ENCODE data around the gene C1orf198. TPM values are rescaled to one million over a fixed set of nuclear protein-coding genes. Genes with fewer than 3 reads are reported as not detected.

Gene C1orf198
- polyA plus RNA-seq, 1 of the 3 experiments (the other 2 are of a cell fraction): 12.3 TPM

DNA sequence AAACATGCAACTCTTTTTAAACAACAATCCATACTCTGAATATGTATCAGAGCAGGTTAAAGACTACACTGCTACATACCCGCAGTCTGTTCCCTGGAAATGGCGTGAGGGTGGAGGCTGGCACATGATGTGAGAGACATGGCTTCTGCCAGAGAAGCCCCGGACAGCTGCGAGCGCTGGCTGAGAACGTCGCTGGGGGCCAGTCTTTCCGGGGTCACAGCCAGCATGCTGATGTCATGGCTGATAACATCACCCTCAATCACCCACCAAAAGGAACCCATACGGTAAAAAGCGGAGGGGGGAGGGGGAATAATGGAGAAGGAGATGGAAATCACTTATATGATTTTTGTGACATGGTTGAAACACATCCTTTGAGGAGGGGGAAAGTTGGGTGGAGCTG is 29.1 kb downstream of the C1orf198 start:
- no peak for DNase-seq
- no peaks in the 10 kb centered on the region for H3K27me3 ChIP-seq (ENCODE audit: insufficient read depth)
- H3F3A ChIP-seq (replicated peaks; ENCODE audit: insufficient read depth): no peaks in the 10 kb centered on the region
- CTCF ChIA-PET: no interaction called here
- no peaks in the 10 kb centered on the region for H3K9me3 ChIP-seq
- no peaks in the 10 kb centered on the region for H3K9me2 ChIP-seq
- H3K4me1 ChIP-seq (ENCODE audit: control insufficient read depth in 1 of 2, insufficient read depth in 2 of 2, low read depth in 1 of 2, low read length in 1 of 2): peaks cover 0 to 2% of the 10 kb centered on the region in 2 experiments; a peak in 1 of 4 replicates
- no peak overlapping the region for H2AFZ ChIP-seq (ENCODE audit: low read depth)
- H4K20me1 ChIP-seq (ENCODE audit: insufficient read depth): no peaks in the 10 kb centered on the region
- H3K4me3 ChIP-seq (ENCODE audit: low read depth in 2 of 2, low read length in 1 of 2): no peak overlapping the region
- WGBS (ENCODE audit: low lambda C conversion rate): 77% methylated on average over 10 of the region's 10 CpGs
- no peak overlapping the region for H3K27ac ChIP-seq (ENCODE audit: low read depth in 2 of 2, low read length in 1 of 2)
- peaks cover 20 to 49% of the 10 kb centered on the region in 2 experiments for H3K36me3 ChIP-seq (replicated peaks in 1 of 2; ENCODE audit: control insufficient read depth in 1 of 2, insufficient read depth in 2 of 2, low read length in 1 of 2)
- H3K4me2 ChIP-seq: no peak overlapping the region
- TF ChIP-seq USF1 (IDR thresholded peaks at IDR 0.05; ENCODE audit: borderline replicate concordance, low read depth): no peak
- TF ChIP-seq, protein P1, sequence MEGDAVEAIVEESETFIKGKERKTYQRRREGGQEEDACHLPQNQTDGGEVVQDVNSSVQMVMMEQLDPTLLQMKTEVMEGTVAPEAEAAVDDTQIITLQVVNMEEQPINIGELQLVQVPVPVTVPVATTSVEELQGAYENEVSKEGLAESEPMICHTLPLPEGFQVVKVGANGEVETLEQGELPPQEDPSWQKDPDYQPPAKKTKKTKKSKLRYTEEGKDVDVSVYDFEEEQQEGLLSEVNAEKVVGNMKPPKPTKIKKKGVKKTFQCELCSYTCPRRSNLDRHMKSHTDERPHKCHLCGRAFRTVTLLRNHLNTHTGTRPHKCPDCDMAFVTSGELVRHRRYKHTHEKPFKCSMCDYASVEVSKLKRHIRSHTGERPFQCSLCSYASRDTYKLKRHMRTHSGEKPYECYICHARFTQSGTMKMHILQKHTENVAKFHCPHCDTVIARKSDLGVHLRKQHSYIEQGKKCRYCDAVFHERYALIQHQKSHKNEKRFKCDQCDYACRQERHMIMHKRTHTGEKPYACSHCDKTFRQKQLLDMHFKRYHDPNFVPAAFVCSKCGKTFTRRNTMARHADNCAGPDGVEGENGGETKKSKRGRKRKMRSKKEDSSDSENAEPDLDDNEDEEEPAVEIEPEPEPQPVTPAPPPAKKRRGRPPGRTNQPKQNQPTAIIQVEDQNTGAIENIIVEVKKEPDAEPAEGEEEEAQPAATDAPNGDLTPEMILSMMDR (IDR thresholded peaks at IDR 0.05): no peak
- no peak overlapping the region for H3K9ac ChIP-seq
- no peaks in the 10 kb centered on the region for H3K79me2 ChIP-seq (ENCODE audit: insufficient read depth)
- POLR2A ChIA-PET: no interaction called here

DNA sequence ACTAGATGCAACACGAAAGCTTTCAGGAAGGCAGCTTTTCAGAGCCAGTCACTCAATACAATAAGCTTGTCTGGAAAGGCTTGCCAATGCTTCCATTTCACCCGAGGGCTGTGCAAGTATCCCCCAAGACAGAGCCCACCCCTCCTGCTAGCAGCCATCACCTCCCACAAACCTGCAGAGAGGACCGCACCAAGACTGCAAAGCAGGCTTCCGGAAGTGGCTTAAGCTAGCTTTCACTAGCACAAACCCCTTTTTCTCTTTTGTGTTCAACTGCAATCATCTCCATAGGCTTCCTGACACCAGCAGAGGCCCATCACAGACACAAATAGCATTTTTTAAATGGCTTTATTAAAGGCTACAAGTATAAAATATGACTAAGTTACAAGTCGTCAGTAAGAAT is 31.5 kb downstream of the C1orf198 start:
- Histone ChIP-seq H3K4me2 (no peak overlapping the region), H2AFZ (ENCODE audit: low read depth) (no peak overlapping the region), H3K36me3 (replicated peaks in 1 of 2; ENCODE audit: control insufficient read depth in 1 of 2, insufficient read depth in 2 of 2, low read length in 1 of 2) (peaks cover 17 to 37% of the 10 kb centered on the region in 2 experiments), H3K9me3 (no peaks in the 10 kb centered on the region), H4K20me1 (ENCODE audit: insufficient read depth) (no peaks in the 10 kb centered on the region), H3K9ac (no peak overlapping the region), H3K27me3 (ENCODE audit: insufficient read depth) (no peaks in the 10 kb centered on the region), H3K79me2 (ENCODE audit: insufficient read depth) (no peaks in the 10 kb centered on the region), H3F3A (replicated peaks; ENCODE audit: insufficient read depth) (no peaks in the 10 kb centered on the region), H3K9me2 (no peaks in the 10 kb centered on the region), H3K4me1 (ENCODE audit: control insufficient read depth in 1 of 2, insufficient read depth in 2 of 2, low read depth in 1 of 2, low read length in 1 of 2) (peaks cover 0 to 2% of the 10 kb centered on the region in 2 experiments; a peak in 1 of 4 replicates), H3K27ac (ENCODE audit: low read depth in 2 of 2, low read length in 1 of 2) (no peak overlapping the region), H3K4me3 (ENCODE audit: low read depth in 2 of 2, low read length in 1 of 2) (no peak overlapping the region)
- TF ChIP-seq RCOR1 (IDR thresholded peaks at IDR 0.05; ENCODE audit: low read length) (no peak), FOXM1 (IDR thresholded peaks at IDR 0.05; ENCODE audit: low read depth) (no peak), TAF1 (IDR thresholded peaks at IDR 0.05; ENCODE audit: borderline replicate concordance, low read depth, low read length) (no peak), SIN3A (IDR thresholded peaks at IDR 0.05; ENCODE audit: borderline replicate concordance, low read depth, low read length) (no peak), SMC3 (IDR thresholded peaks at IDR 0.05; ENCODE audit: low read depth, low read length) (no peak), POLR2AphosphoS5 (IDR thresholded peaks at IDR 0.05; ENCODE audit: low read depth, low read length) (no peak), YY1 (IDR thresholded peaks at IDR 0.05; ENCODE audit: low read depth) (no peak), GABPA (IDR thresholded peaks at IDR 0.05; ENCODE audit: low read depth) (no peak), NRF1 (IDR thresholded peaks at IDR 0.05; ENCODE audit: low read depth, low read length) (no peak), NFIC (IDR thresholded peaks at IDR 0.05; ENCODE audit: borderline replicate concordance) (no peak), ELF1 (IDR thresholded peaks at IDR 0.05) (no peak), IRF3 (IDR thresholded peaks at IDR 0.05; ENCODE audit: low read depth, low read length) (no peak), EP300 (IDR thresholded peaks at IDR 0.05; ENCODE audit: borderline replicate concordance in 1 of 2, low read depth in 1 of 2, low read length in 1 of 2) (no peak), MEF2A (IDR thresholded peaks at IDR 0.05; ENCODE audit: borderline replicate concordance, low read depth) (no peak), RAD21 (IDR thresholded peaks at IDR 0.05; ENCODE audit: low read length) (no peak)
- TF ChIP-seq, protein P2, sequence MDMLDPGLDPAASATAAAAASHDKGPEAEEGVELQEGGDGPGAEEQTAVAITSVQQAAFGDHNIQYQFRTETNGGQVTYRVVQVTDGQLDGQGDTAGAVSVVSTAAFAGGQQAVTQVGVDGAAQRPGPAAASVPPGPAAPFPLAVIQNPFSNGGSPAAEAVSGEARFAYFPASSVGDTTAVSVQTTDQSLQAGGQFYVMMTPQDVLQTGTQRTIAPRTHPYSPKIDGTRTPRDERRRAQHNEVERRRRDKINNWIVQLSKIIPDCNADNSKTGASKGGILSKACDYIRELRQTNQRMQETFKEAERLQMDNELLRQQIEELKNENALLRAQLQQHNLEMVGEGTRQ (IDR thresholded peaks at IDR 0.05; ENCODE audit: borderline replicate concordance, low read depth, low read length): no peak
- TF ChIP-seq, protein P3, sequence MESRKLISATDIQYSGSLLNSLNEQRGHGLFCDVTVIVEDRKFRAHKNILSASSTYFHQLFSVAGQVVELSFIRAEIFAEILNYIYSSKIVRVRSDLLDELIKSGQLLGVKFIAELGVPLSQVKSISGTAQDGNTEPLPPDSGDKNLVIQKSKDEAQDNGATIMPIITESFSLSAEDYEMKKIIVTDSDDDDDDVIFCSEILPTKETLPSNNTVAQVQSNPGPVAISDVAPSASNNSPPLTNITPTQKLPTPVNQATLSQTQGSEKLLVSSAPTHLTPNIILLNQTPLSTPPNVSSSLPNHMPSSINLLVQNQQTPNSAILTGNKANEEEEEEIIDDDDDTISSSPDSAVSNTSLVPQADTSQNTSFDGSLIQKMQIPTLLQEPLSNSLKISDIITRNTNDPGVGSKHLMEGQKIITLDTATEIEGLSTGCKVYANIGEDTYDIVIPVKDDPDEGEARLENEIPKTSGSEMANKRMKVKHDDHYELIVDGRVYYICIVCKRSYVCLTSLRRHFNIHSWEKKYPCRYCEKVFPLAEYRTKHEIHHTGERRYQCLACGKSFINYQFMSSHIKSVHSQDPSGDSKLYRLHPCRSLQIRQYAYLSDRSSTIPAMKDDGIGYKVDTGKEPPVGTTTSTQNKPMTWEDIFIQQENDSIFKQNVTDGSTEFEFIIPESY (IDR thresholded peaks at IDR 0.05; ENCODE audit: borderline replicate concordance, low read depth): no peak
- CTCF ChIA-PET: interaction anchor here (0.9 kb wide), 1 partner anchor 14 kb away, joined by 3 read pairs; no protein-coding TSS in a partner anchor
- DNase-seq: no peak
- 97% methylated on average over 5 of the region's 5 CpGs for WGBS (ENCODE audit: low lambda C conversion rate)
- POLR2A ChIA-PET: no interaction called here
